Thoracic aorta (tissue), 2 donors: ENCODE data around the gene EXOC3. TPM values are rescaled to one million over a fixed set of nuclear protein-coding genes. Genes with fewer than 3 reads are reported as not detected.

ENCODE experiments used
- ATAC-seq: fragments of 150-250 bp; one replicate; pipeline ENCODE4 v1.8.0; 2017; ENCODE audit warnings: low read depth; ENCODE audit not compliant: insufficient number of reproducible peaks, low FRiP score
- DNase-seq: peaks from one replicate; pipeline ENCODE4 v3.0.0-alpha.2; 2020; ENCODE audit warnings: low spot score
- H3K27ac ChIP-seq, 2 donors: fragments of 200-600 bp; sonication (generic); 1 replicate in 1 of 2; 2 replicates in 1 of 2; pipeline ENCODE4 v1.5.1; 2016; ENCODE audit warnings: mild to moderate bottlenecking in 2 of 2, moderate library complexity in 2 of 2
- H3K27me3 ChIP-seq: fragments of 200-600 bp; sonication (generic); replicated peaks from 2 replicates; pipeline ENCODE4 v1.6.0; 2016; ENCODE audit warnings: mild to moderate bottlenecking; ENCODE audit not compliant: insufficient read depth
- H3K36me3 ChIP-seq: fragments of 200-600 bp; sonication (generic); one replicate; pipeline ENCODE4 v1.5.1; 2016
- H3K4me1 ChIP-seq, 2 donors: fragments of 200-600 bp; sonication (generic); 1 replicate in 1 of 2; 2 replicates in 1 of 2; pipeline versions ENCODE4 v1.5.1 to v1.6.0; 2016; ENCODE audit warnings: low read depth in 2 of 2, mild to moderate bottlenecking in 1 of 2; ENCODE audit not compliant: control insufficient read depth in 1 of 2
- H3K4me3 ChIP-seq: fragments of 200-600 bp; sonication (generic); 2 replicates; pipeline ENCODE4 v1.5.1; 2016; ENCODE audit warnings: mild to moderate bottlenecking
- H3K9me3 ChIP-seq: fragments of 200-600 bp; sonication (generic); 2 replicates; pipeline ENCODE4 v1.5.1; 2016
- CTCF ChIP-seq: fragments of 200-600 bp; sonication (generic); IDR thresholded peaks from one replicate; pipeline ENCODE4 v1.5.1; 2019; ENCODE audit warnings: antibody characterized with exemption
- total RNA-seq, 2 donors: library from RNA; depleted of rRNA; stranded (reverse); fragments of >200 nt; gene quantifications; one replicate each; pipeline versions ENCODE4 v1.1.0 to v1.2.3, GENCODE V29; 2016

EXOC3 gene
- total RNA-seq, 2 donors from 2014 or later: 34.5 to 79.7 TPM

DNA sequence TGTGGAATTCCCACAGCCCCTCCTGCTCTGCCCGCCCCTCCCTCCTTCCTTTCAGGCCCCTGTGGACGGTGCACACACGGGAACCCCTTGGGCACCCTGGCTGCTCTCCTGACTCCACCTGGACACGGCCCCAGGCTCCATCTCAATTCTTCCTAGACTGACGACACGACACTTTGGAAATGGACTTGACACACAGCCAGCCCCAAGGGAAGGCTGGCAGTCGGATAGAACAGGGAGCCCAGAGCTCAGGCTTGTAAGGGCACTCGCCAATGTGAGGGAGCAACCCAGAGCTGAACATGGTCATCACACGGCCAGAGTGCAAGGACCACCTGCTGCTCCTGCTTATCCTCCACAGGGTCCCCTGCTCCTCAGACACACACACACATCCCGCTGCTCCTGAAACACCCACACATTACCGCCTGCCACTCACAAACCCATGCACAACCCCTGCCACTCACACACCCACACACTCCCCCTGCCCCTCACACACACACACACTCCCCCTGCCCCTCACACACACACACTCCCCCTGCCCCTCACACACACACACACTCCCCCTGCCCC lies 72.4 kb downstream of the EXOC3 start:
- Histone ChIP-seq H3K4me1 (no peaks in the 10 kb centered on the region), H3K27ac (no peak overlapping the region), H3K36me3 (no peaks in the 10 kb centered on the region), H3K27me3 (no peaks in the 10 kb centered on the region), H3K9me3 (no peaks in the 10 kb centered on the region), H3K4me3 (no peak overlapping the region)
- no peak for ATAC-seq
- TF ChIP-seq CTCF: no peak
- no peak for DNase-seq

DNA sequence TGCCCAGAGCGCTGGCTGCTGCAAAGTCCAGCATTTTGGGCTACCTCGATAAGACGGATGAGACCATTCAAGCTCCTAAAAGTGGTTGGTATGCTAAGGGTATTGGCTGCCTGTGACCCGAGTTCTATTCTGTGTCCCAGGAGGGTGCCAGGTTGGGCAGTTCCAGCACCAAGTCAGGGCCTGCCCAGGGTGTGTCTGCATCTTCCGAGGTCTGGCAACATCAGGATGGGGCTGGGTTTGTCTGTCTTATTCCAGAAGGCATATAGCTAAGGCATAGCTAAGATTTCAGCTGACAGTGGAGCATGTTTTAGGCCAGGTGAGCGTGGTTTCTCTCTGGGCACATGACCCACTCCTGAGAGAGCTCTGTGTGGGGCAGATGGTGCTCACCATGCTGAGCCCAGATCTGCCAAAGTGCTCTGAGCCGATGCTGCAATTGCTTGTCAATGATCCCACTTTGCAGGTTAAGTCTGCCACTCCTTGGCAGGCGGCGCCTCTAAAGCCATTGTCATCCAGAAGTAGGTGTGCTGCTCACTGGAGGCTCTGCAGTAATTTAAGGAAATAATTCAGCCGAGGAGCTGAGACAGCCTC lies 73.5 kb downstream of the EXOC3 start:
- Histone ChIP-seq H3K4me3 (no peak overlapping the region), H3K36me3 (no peaks in the 10 kb centered on the region), H3K27ac (no peak overlapping the region), H3K27me3 (no peaks in the 10 kb centered on the region), H3K9me3 (no peaks in the 10 kb centered on the region), H3K4me1 (no peaks in the 10 kb centered on the region)
- no peak for ATAC-seq
- TF ChIP-seq CTCF: no peak
- no peak for DNase-seq

Other genes with a start within 250 kb of the EXOC3 start
- gene CCDC127, start 225.0 kb upstream of the EXOC3 start, total RNA-seq: 1 to 10 TPM; 2.7 to 7.8 TPM
- gene SDHA, start 224.9 kb upstream of the EXOC3 start, total RNA-seq: 10 to 100 TPM; 59.6 to 70.5 TPM
- 10 to 100 TPM; 65.5 to 91.1 TPM for gene PDCD6, start 171.5 kb upstream of the EXOC3 start, total RNA-seq
- 1 to 10 TPM in 1 of 2 donors, under 1 TPM in 1; 0.85 to 3.1 TPM for gene AHRR, start 121.5 kb upstream of the EXOC3 start, total RNA-seq
- gene SLC9A3, start 81.3 kb downstream of the EXOC3 start, total RNA-seq: 1 to 10 TPM; 1.6 to 1.8 TPM
- gene CEP72, start 169.2 kb downstream of the EXOC3 start, total RNA-seq: 1 to 10 TPM in 1 of 2 donors, under 1 TPM in 1; 0.68 to 2.0 TPM